Ascending aorta (tissue), 2 donors: ENCODE data around the gene NME7. TPM values are rescaled to one million over a fixed set of nuclear protein-coding genes. Genes with fewer than 3 reads are reported as not detected.
"Not testable (repeated sequence)": the region's sequence is repeated elsewhere in the genome, so short reads cannot be mapped to it uniquely, and the experiment has no call there.

Experiments
- DNase-seq, 2 donors: peaks; one replicate each; pipeline ENCODE4 v3.0.0-alpha.2; 2019; ENCODE audit warnings: low spot score in 2 of 2
- H3K27ac ChIP-seq, 2 donors: fragments of 200-600 bp; sonication (generic); one replicate each; pipeline ENCODE4 v1.5.1; 2016 to 2017; ENCODE audit warnings: mild to moderate bottlenecking in 1 of 2
- H3K27me3 ChIP-seq: fragments of 200-600 bp; sonication (generic); one replicate; pipeline ENCODE4 v1.5.1; 2017
- H3K36me3 ChIP-seq, 2 donors: fragments of 200-600 bp; sonication (generic); one replicate each; pipeline ENCODE4 v1.5.1; 2016
- H3K4me1 ChIP-seq, 2 donors: fragments of 200-600 bp; sonication (generic); one replicate each; pipeline ENCODE4 v1.5.1; 2016 to 2017; ENCODE audit warnings: mild to moderate bottlenecking in 1 of 2
- H3K4me3 ChIP-seq, 2 donors: fragments of 200-600 bp; sonication (generic); one replicate each; pipeline ENCODE4 v1.5.1; 2016 to 2017; ENCODE audit warnings: mild to moderate bottlenecking in 1 of 2
- H3K9me3 ChIP-seq, 2 donors: fragments of 200-600 bp; sonication (generic); one replicate each; pipeline ENCODE4 v1.5.1; 2016
- intact Hi-C: fragments of 100-400 bp; cut with DNase I; formaldehyde crosslinking; loops from one replicate; pipeline ENCODE4 v1.15.1; 2023
- total RNA-seq: library from RNA; depleted of rRNA; stranded (reverse); fragments of >200 nt; gene quantifications from one replicate; pipeline ENCODE4 v1.1.0, GENCODE V29; 2016
- TF ChIP-seq, protein P1 (sequence below), 3 experiments: fragments of 200-600 bp in 2 of 3; fragments of 450-650 bp in 1 of 3; sonication (generic) in 2 of 3; IDR thresholded peaks; one replicate each; pipeline ENCODE4 v1.5.1; 2016 to 2019; ENCODE audit warnings: antibody characterized with exemption in 3 of 3, mild to moderate bottlenecking in 1 of 3, moderate library complexity in 1 of 3

The NME7 gene
- total RNA-seq, 1 donor from 2014 or later: 4.9 TPM

DNA sequence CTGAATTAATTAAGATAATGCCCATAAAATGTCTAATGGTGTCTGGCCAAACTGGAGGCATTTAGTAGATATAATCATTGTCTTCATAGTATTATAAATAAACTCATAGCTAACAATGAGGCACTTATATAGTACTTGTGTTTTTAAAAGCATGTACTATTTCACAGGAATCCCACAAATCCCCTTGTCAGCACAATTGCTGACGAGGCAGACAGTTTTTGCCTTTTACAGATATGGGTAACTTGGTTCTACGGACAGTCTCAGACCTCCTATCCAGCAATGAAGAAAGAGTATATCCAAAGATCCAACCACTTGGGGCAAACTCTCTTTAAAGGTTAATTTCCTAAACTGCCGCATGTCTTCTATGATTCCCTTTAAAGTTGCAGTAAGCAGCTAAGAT is 187.4 kb downstream of the NME7 start:
- no peaks in the 10 kb centered on the region for H3K4me1 ChIP-seq
- H3K27ac ChIP-seq: no peak overlapping the region
- no peaks in the 10 kb centered on the region for H3K27me3 ChIP-seq
- H3K9me3 ChIP-seq: no peaks in the 10 kb centered on the region
- intact Hi-C loops: no loop called here
- no peaks in the 10 kb centered on the region for H3K36me3 ChIP-seq
- DNase-seq: no peak
- no peak overlapping the region for H3K4me3 ChIP-seq
- TF ChIP-seq, protein P1, sequence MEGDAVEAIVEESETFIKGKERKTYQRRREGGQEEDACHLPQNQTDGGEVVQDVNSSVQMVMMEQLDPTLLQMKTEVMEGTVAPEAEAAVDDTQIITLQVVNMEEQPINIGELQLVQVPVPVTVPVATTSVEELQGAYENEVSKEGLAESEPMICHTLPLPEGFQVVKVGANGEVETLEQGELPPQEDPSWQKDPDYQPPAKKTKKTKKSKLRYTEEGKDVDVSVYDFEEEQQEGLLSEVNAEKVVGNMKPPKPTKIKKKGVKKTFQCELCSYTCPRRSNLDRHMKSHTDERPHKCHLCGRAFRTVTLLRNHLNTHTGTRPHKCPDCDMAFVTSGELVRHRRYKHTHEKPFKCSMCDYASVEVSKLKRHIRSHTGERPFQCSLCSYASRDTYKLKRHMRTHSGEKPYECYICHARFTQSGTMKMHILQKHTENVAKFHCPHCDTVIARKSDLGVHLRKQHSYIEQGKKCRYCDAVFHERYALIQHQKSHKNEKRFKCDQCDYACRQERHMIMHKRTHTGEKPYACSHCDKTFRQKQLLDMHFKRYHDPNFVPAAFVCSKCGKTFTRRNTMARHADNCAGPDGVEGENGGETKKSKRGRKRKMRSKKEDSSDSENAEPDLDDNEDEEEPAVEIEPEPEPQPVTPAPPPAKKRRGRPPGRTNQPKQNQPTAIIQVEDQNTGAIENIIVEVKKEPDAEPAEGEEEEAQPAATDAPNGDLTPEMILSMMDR (IDR thresholded peaks at IDR 0.05): no peak

DNA sequence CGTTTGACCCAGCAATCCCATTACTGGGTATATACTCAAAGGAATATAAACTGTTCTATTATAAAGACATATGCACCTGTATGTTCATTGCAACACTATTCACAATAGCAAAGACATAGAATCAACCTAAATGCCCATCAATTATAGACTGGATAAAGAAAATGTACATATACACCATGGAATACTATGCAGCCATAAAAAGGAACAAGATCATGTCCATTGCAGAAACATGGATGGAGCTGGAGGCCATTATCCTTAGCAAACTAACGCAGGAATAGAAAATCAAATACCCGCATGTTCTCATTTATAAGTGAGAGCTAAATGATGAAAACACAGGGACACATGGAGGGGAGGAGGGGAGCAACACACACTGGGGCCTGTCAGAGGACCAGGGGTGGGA is 188.2 kb downstream of the NME7 start:
- H3K9me3 ChIP-seq, H3K36me3 ChIP-seq, H3K27ac ChIP-seq, H3K4me1 ChIP-seq, intact Hi-C loops, DNase-seq, H3K4me3 ChIP-seq, H3K27me3 ChIP-seq: not testable (repeated sequence)

GRCh38 chr1:169175461-169175860 is 192.1 kb downstream of the NME7 start:
- H3K4me1 ChIP-seq: no peaks in the 10 kb centered on the region
- TF ChIP-seq, protein P1 (IDR thresholded peaks at IDR 0.05): no peak
- H3K9me3 ChIP-seq: no peaks in the 10 kb centered on the region
- no peak for DNase-seq
- H3K36me3 ChIP-seq: no peaks in the 10 kb centered on the region
- H3K4me3 ChIP-seq: no peak overlapping the region
- H3K27me3 ChIP-seq: no peaks in the 10 kb centered on the region
- intact Hi-C loops: no loop called here
- H3K27ac ChIP-seq: no peak overlapping the region

GRCh38 chr1:169163059-169163458 is 204.5 kb downstream of the NME7 start:
- no peaks in the 10 kb centered on the region for H3K27me3 ChIP-seq
- TF ChIP-seq, protein P1 (IDR thresholded peaks at IDR 0.05): no peak
- H3K27ac ChIP-seq: no peak overlapping the region
- H3K36me3 ChIP-seq: no peaks in the 10 kb centered on the region
- no peaks in the 10 kb centered on the region for H3K9me3 ChIP-seq
- no peak for DNase-seq
- H3K4me3 ChIP-seq: no peak overlapping the region
- no peaks in the 10 kb centered on the region for H3K4me1 ChIP-seq
- intact Hi-C loops: no loop called here

GRCh38 chr1:169161496-169162194 is 206.0 kb downstream of the NME7 start:
- Histone ChIP-seq H3K4me1 (no peaks in the 10 kb centered on the region), H3K4me3 (no peak overlapping the region), H3K36me3 (no peaks in the 10 kb centered on the region), H3K27me3 (no peaks in the 10 kb centered on the region), H3K27ac (peak overlapping the region in 1 of 2 donors; percentile 1), H3K9me3 (no peaks in the 10 kb centered on the region)
- TF ChIP-seq, protein P1 (IDR thresholded peaks at IDR 0.05): no peak
- no peak for DNase-seq
- intact Hi-C loops: no loop called here

DNA sequence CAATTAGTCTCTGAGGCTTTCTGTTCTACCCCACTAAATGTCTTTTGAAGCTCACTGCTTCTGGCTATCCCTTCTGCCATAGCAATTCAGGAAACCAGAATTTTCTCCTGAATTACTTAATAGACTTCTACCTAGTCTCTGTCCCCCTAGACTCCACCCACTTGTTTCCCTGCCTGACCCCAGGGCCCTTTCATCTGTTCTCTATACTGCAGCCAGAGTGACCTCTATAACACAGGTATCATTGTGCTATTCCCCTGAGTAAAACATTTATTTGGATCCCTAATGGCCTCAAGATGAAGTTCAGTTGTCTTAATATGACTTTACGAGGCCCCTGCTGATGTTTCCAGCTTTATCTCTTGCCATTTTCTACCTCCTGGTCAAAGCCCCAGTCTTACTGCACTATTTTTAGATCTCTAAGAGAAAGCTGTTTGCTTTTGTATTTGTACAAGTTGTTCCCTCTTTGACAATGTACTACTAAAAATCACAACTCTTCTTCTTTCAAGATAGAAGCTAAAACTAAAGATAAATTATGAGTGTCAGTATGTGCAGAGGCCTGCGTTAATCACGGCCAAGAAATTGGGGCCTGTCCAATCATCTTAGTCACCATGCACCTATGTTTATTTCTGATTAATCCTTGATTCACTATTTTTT is 206.6 kb downstream of the NME7 start:
- TF ChIP-seq, protein P1 (IDR thresholded peaks at IDR 0.05): no peak
- no peak for DNase-seq
- no peak overlapping the region for H3K4me3 ChIP-seq
- H3K27ac ChIP-seq: peak overlapping the region in 1 of 2 donors; percentile 1
- H3K4me1 ChIP-seq: no peaks in the 10 kb centered on the region
- no peaks in the 10 kb centered on the region for H3K36me3 ChIP-seq
- intact Hi-C loops: no loop called here
- H3K27me3 ChIP-seq: no peaks in the 10 kb centered on the region
- no peaks in the 10 kb centered on the region for H3K9me3 ChIP-seq
